ENCODE results near the gene CCSER1.

Gene CCSER1

DNA sequence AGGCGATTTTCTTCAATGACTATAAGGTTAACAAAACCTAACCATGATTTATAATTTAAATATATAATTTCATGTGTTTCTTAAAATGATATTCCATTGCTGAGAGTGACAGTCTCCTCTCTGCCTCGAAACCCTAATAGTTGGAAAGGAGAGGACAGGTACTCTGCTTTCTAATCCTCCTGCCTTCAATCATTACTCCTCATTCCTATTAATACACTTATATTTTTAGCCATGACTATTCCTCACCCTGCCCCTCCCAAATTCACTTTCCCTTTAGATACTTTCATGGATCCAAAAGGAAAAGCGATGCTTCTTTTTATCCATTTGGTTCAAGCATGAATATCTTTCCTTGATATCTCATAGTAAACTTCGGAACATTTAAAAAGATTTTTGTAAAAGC, 418.2 kb downstream of the CCSER1 start:
- H3K4me1 Mint-ChIP-seq = no peaks in the 10 kb centered on the region
- no peaks in the 10 kb centered on the region for H3K9me3 Mint-ChIP-seq
- no peaks in the 10 kb centered on the region for H3K36me3 Mint-ChIP-seq
- H3K4me3 Mint-ChIP-seq = no peak overlapping the region
- H3K27me3 Mint-ChIP-seq = no peaks in the 10 kb centered on the region
- no peak overlapping the region for H3K27ac Mint-ChIP-seq

DNA sequence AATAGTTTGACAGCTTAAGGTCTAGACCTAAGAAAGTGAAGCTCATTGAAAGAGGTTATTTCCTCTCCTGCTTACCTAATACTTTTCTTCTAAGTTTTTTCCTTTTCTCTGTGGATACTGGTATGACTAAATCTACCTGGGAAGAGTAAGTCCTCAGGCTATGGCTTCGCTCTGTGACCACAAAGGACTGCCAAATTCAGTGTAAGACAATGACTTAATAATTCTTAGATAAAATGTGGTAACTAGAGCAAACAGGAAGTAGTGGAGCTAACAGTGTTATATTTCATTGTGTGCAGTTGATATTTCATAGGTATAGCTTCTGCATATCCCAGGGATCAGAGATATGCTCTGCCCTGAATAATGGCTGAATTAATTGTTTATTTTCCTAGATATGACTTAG, 418.9 kb downstream of the CCSER1 start:
- Mint-ChIP-seq H3K36me3 (no peaks in the 10 kb centered on the region), H3K9me3 (no peaks in the 10 kb centered on the region), H3K4me3 (no peak overlapping the region), H3K27ac (no peak overlapping the region), H3K27me3 (no peaks in the 10 kb centered on the region), H3K4me1 (no peaks in the 10 kb centered on the region)

DNA sequence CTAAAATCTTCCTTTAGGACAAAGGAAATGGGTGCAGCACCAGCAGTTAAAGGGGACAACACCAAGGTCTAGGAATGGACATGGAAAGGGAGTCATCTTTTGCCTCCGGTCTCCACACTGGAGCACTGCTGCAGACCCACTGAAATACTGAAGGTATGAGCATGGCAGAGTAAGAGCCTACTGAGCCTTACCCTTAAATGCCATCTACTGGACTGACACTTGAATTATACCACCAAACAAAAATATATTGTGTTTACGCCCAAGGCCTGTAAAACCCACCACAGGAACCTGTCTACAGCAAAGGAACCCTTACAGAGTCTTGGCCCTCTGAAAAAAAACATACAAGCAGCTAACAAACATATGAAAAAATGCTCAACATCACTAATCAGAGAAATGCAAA, 443.4 kb downstream of the CCSER1 start:
- H3K4me3 Mint-ChIP-seq = no peak overlapping the region
- H3K27me3 Mint-ChIP-seq = no peaks in the 10 kb centered on the region
- no peaks in the 10 kb centered on the region for H3K4me1 Mint-ChIP-seq
- no peak overlapping the region for H3K27ac Mint-ChIP-seq
- no peaks in the 10 kb centered on the region for H3K9me3 Mint-ChIP-seq
- H3K36me3 Mint-ChIP-seq = no peaks in the 10 kb centered on the region

DNA sequence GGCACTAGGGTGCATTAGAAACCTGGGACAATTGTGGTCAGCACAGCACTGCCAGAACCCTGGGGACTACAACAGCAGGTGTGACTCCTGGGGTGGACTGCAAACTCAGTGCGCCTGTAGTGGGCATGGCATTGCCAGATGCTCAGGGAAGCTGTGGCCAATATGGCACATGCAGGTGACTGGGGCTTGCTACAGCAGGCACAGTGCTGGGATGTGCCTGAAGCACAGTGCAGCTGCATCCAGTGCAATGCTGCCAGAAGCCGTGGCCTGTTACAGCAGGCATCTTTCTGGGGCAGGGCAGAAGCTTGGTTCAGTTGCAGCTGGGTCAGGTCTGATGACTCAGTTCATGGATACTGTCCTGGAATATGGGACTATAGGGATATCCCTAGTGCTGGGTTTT, 445.8 kb downstream of the CCSER1 start:
- Mint-ChIP-seq H3K4me3 (no peak overlapping the region), H3K27ac (no peak overlapping the region), H3K36me3 (no peaks in the 10 kb centered on the region), H3K4me1 (no peaks in the 10 kb centered on the region), H3K27me3 (no peaks in the 10 kb centered on the region), H3K9me3 (no peaks in the 10 kb centered on the region)

DNA sequence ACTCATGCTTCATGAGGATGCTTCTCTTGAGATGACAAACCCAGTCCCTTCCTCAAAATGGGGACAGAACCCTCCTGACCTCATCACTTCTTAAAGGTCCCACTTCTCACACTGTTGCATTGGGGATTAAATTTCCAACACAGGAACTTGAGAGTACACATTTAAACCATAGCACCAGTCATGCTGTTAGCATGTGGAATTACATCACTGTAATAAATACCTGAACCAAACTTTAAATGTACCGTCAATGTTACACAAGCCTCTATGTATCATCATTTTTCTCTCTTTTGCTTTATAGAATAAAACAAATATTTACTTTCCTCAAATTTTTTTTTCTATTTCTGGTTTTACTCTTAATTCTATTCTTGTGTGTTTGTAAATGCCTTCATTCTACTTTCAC, 448.2 kb downstream of the CCSER1 start:
- H3K27me3 Mint-ChIP-seq = no peaks in the 10 kb centered on the region
- H3K4me1 Mint-ChIP-seq = no peaks in the 10 kb centered on the region
- no peak overlapping the region for H3K27ac Mint-ChIP-seq
- H3K36me3 Mint-ChIP-seq = no peaks in the 10 kb centered on the region
- H3K4me3 Mint-ChIP-seq = no peak overlapping the region
- no peaks in the 10 kb centered on the region for H3K9me3 Mint-ChIP-seq

DNA sequence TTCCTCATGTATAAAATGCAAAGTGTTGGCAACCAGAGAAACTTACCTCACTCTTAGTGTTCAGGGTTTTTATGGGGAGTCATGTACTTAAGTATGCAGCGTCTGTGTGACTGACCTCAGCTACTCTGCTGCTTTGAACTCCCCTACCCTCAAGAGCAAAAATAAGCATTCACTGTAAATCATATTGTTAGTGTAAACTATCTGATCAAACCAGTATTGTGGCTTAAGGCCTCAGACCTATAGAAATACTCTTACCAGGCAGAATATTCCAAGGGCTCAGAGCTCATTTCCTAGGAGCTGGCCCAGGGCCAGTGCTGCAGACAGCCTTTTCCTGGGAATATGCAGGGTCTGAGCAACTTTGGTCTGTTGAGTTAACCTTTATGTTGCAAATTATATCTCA, 453.1 kb downstream of the CCSER1 start:
- Mint-ChIP-seq H3K27ac (no peak overlapping the region), H3K4me1 (no peaks in the 10 kb centered on the region), H3K9me3 (no peaks in the 10 kb centered on the region), H3K4me3 (no peak overlapping the region), H3K36me3 (no peaks in the 10 kb centered on the region), H3K27me3 (no peaks in the 10 kb centered on the region)

DNA sequence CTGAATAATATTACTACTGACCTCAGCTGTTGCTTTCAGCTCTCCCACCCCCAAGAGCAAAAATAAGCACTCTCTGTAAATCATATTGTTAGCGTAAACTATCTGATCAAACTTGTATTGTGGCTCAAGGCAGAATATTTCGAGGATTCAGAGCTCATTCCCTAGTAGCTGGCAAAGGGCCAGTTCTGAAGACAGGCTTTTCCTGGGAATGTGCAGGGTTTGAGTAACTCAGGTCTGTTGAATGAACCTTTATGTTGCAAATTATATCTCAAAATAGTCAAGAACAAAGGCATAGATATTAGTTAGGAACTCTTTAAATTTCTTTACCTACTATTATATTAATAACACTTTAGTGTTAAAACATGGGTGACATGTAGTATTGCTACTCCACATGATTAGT, 454.9 kb downstream of the CCSER1 start:
- no peaks in the 10 kb centered on the region for H3K4me1 Mint-ChIP-seq
- no peak overlapping the region for H3K27ac Mint-ChIP-seq
- H3K36me3 Mint-ChIP-seq = no peaks in the 10 kb centered on the region
- H3K9me3 Mint-ChIP-seq = no peaks in the 10 kb centered on the region
- no peaks in the 10 kb centered on the region for H3K27me3 Mint-ChIP-seq
- H3K4me3 Mint-ChIP-seq = no peak overlapping the region

DNA sequence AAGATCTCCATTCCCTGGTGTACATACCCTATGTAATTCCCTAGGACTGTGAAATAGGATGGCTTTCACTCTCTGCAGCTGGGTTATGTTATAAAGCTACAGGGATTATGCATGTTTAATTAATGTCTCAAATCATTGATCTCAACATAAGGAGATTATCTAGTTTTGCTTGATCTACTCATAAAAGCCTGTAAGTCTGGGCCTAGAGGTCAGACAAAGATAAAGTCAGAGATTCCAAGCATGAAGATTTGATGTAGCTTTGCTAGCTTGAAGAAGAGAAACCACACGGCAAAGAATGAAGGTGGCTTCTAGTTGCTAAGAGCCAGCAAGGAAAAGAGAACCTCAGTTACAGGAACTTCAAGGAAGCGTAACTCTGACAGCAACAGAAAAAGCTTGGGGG, 456.9 kb downstream of the CCSER1 start:
- no peaks in the 10 kb centered on the region for H3K9me3 Mint-ChIP-seq
- H3K27me3 Mint-ChIP-seq = no peaks in the 10 kb centered on the region
- H3K4me3 Mint-ChIP-seq = no peak overlapping the region
- H3K27ac Mint-ChIP-seq = no peak overlapping the region
- H3K36me3 Mint-ChIP-seq = no peaks in the 10 kb centered on the region
- no peaks in the 10 kb centered on the region for H3K4me1 Mint-ChIP-seq

DNA sequence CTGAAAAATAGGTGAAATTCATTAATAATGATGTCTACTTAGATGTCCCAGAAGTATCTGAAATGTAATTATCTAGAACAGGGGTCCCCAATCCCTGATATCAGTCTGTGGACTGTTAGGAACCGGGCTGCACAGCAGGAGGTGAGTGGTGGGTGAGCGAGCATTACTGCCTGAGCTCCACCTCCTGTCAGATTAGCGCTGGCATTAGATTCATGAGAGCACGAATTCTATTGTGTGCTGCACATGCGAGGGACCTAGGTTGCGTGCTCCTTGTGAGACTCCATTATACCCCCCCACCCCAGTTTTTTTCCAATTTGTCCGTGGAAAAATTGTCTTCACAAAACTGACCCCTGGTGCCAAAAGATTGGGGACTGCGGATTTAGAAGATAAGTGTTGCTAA, 458.8 kb downstream of the CCSER1 start:
- Mint-ChIP-seq H3K9me3 (no peaks in the 10 kb centered on the region), H3K27ac (no peak overlapping the region), H3K27me3 (no peaks in the 10 kb centered on the region), H3K4me1 (no peaks in the 10 kb centered on the region), H3K36me3 (no peaks in the 10 kb centered on the region), H3K4me3 (no peak overlapping the region)

DNA sequence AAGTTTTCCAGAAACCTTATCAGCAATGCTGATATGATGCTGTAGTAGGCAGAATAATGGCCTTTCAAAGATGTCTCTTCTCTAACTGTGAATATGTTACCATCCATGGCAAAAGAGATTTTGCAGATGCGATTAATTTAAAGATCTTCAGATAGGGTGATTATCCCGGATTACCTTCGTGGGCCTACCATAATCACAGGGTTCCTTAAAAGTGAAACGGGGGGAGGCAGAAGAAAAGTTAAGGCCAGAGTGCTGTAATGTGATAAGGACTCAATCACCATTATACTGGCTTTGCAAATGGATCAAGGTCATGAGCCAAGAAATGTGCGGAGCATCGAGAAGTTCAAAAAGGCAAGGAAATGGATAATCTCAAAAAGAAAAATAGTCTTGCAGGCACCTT, 459.6 kb downstream of the CCSER1 start:
- Mint-ChIP-seq H3K36me3 (no peaks in the 10 kb centered on the region), H3K9me3 (no peaks in the 10 kb centered on the region), H3K27ac (no peak overlapping the region), H3K4me1 (no peaks in the 10 kb centered on the region), H3K4me3 (no peak overlapping the region), H3K27me3 (no peaks in the 10 kb centered on the region)

DNA sequence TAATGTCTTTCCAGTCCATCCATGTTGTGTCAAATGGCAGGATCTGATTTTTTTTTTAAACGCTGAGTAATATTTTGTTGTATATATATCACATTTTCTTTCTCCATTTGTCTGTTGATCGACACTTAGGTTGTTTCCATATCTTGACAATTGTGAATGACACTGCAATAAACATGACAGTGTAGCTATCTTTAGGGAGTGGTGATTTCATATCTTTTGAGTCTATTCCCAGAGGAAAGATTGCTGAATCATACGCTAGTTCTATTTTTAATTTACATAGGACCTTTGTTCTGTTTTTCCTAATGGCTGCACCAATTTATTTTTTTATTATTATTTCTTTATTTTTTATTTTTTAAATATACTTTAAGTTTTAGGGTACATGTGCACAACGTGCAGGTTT, 470.7 kb downstream of the CCSER1 start:
- no peaks in the 10 kb centered on the region for H3K9me3 Mint-ChIP-seq
- H3K36me3 Mint-ChIP-seq = no peaks in the 10 kb centered on the region
- H3K4me3 Mint-ChIP-seq = no peak overlapping the region
- no peaks in the 10 kb centered on the region for H3K4me1 Mint-ChIP-seq
- H3K27me3 Mint-ChIP-seq = no peaks in the 10 kb centered on the region
- no peak overlapping the region for H3K27ac Mint-ChIP-seq

DNA sequence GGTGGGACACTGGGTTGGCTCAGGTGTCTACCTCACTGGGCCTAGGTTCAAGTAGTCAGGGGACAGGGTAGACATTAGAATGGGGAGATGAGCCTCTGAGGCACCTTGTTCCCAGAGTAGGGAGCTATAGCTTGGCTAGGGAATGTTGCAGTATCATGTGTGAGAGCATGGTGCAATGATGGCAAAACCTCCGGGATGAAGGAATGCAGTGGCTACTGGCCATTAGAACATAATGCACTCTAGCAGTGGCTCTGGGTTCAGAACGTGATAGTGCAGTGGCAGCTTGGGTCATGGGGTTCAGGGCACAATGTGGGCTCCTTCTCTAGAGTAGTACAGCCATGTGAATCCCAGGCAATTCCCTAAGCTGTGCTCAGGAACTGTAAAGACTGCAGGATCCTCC, 471.5 kb downstream of the CCSER1 start:
- H3K4me1 Mint-ChIP-seq = no peaks in the 10 kb centered on the region
- no peaks in the 10 kb centered on the region for H3K36me3 Mint-ChIP-seq
- no peaks in the 10 kb centered on the region for H3K9me3 Mint-ChIP-seq
- H3K27ac Mint-ChIP-seq = no peak overlapping the region
- H3K27me3 Mint-ChIP-seq = no peaks in the 10 kb centered on the region
- no peak overlapping the region for H3K4me3 Mint-ChIP-seq

DNA sequence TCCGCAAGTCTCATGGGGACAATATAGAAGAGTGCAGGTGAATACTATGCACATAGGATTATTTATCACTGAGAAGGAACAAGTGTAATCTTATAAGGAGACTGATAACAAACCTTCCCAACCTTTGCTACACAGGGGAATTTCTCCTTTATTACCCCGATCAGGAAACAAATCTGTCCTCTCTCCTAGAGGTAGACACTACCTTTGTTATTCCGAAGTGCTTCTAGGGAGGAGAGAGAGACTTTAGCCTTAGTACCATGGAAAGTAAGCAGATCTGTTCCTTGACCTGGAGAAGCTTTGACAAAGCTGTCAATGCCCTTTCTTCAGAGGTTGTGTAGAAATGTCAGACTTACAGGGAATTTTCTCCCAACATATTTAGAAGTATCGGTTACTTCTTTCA, 475.5 kb downstream of the CCSER1 start:
- Mint-ChIP-seq H3K4me1 (no peaks in the 10 kb centered on the region), H3K4me3 (no peak overlapping the region), H3K9me3 (no peaks in the 10 kb centered on the region), H3K27me3 (no peaks in the 10 kb centered on the region), H3K27ac (no peak overlapping the region), H3K36me3 (no peaks in the 10 kb centered on the region)

DNA sequence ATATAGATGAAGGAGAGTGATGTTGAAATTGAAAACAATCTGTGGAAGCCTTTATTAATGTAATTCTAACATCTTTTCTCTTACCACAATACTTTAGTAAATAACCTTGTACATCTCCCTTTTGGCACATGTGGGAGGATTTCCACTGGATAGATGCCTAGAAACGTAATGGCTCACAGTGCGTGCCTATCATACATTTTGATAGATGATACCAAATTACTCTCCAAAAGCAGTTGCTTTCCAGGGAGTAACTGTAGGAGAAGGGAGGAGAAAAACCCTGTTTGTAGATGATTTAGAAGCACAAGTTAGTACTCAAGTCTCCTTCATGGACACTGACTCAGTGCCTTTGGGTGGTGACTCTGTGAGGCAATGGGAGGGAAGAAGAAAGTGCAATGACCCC, 476.3 kb downstream of the CCSER1 start:
- no peaks in the 10 kb centered on the region for H3K27me3 Mint-ChIP-seq
- no peak overlapping the region for H3K4me3 Mint-ChIP-seq
- H3K27ac Mint-ChIP-seq = no peak overlapping the region
- no peaks in the 10 kb centered on the region for H3K4me1 Mint-ChIP-seq
- H3K9me3 Mint-ChIP-seq = no peaks in the 10 kb centered on the region
- no peaks in the 10 kb centered on the region for H3K36me3 Mint-ChIP-seq

DNA sequence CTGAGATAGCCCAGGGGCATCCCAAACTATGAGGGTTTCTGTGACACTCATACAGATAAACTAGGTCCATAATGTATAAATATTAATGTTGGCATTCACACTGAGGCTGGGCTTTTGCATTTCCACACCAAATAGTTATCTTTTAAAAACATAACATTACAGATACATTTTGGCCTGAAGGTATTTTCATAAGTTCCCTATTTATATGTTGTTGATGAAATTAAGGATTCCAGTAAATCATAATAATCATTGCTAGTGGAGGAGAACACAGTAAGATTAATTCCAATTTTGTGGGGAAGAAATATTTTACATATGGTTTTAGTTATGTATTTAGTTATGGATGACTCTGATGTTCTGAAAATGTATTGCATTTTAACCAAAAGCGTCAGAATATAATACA, 479.6 kb downstream of the CCSER1 start:
- no peaks in the 10 kb centered on the region for H3K36me3 Mint-ChIP-seq
- H3K27me3 Mint-ChIP-seq = no peaks in the 10 kb centered on the region
- H3K9me3 Mint-ChIP-seq = no peaks in the 10 kb centered on the region
- no peak overlapping the region for H3K4me3 Mint-ChIP-seq
- H3K4me1 Mint-ChIP-seq = no peaks in the 10 kb centered on the region
- H3K27ac Mint-ChIP-seq = no peak overlapping the region

DNA sequence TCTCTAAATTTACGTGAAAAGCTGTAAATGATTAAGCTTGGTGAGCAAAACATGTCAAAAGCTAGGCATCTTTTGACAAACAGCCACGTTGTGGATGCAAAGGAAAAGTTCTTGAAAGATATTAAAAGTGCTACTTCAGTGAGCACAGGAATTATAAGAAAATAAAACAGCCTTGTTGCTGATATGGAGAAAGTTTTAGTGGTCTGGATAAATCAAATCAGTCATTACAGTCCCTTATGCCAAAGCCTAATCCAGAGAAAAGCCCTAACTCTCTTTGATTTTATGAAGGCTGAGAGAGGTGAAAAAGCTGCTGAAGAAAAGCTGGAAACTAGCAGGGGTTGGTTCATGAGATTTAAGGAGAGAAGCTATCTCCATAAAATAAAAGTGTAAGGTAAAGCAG, 487.2 kb downstream of the CCSER1 start:
- Mint-ChIP-seq H3K4me1 (no peaks in the 10 kb centered on the region), H3K36me3 (no peaks in the 10 kb centered on the region), H3K27ac (no peak overlapping the region), H3K4me3 (no peak overlapping the region), H3K27me3 (no peaks in the 10 kb centered on the region), H3K9me3 (no peaks in the 10 kb centered on the region)

DNA sequence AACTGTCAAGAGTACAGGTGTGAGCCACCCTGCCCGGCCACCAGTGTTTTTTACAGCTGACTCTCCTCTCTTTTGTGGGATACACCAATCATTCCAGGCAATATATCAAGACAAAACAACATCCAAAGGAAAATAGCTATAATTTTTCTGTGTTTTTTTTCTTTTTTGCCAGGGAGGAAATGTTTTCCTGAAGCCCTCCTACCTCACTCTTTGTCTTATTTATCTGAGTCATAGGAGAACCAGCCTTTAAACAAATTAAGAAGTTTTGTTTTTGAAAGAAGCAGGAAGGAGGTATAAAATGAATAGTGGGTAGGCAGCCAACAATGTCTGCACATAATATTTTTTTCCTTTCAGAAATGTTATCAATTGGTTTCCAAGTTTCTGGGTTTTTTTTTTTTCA, 493.9 kb downstream of the CCSER1 start:
- Mint-ChIP-seq H3K9me3 (no peaks in the 10 kb centered on the region), H3K36me3 (peaks cover 1% of the 10 kb centered on the region), H3K27me3 (no peaks in the 10 kb centered on the region), H3K27ac (no peak overlapping the region), H3K4me3 (no peak overlapping the region), H3K4me1 (no peaks in the 10 kb centered on the region)

DNA sequence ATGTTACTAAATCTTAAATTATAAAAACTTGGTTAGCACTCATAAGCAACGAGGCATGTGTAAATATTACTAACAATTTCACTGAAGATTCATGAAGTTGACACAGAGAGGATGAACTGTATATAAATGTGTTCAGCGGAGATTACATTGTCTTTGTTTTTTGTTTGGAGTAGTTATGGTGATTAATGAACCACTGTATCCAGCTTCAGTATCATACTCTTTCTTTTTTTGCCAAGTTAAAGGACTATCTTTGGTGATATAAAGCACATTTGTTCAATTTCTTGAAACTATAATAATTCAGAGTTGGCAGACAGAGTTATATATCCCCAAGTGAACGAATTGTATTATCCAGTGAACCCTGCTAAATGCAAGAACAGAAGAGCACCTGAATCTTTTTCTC, 497.6 kb downstream of the CCSER1 start:
- no peak overlapping the region for H3K27ac Mint-ChIP-seq
- no peaks in the 10 kb centered on the region for H3K27me3 Mint-ChIP-seq
- peaks cover 1% of the 10 kb centered on the region for H3K36me3 Mint-ChIP-seq
- H3K4me3 Mint-ChIP-seq = no peak overlapping the region
- H3K4me1 Mint-ChIP-seq = no peaks in the 10 kb centered on the region
- H3K9me3 Mint-ChIP-seq = no peaks in the 10 kb centered on the region

Data from activated naive CD4-positive, alpha-beta T cell treated with anti-CD3 and anti-CD28 coated beads, Interleukin-2, amount 50 U/mL, for 24 hours (primary cell).